IPS-20b (cell line): ENCODE results near the gene SPINK8.
"Not testable (repeated sequence)": the region's sequence is repeated elsewhere in the genome, so short reads cannot be mapped to it uniquely, and the experiment has no call there.

ENCODE experiments used
- H3K27ac ChIP-seq: one replicate; pipeline ENCODE4 v1.5.1; 2013; ENCODE audit warnings: low read length
- H3K27me3 ChIP-seq: 2 replicates; pipeline ENCODE4 v1.6.1; 2013; ENCODE audit warnings: mild to moderate bottlenecking, low read length, inconsistent platforms; ENCODE audit not compliant: insufficient read depth
- H3K36me3 ChIP-seq: 2 replicates; pipeline ENCODE4 v1.6.1; 2013; ENCODE audit warnings: low read depth, mild to moderate bottlenecking, inconsistent platforms, low read length, moderate library complexity; ENCODE audit not compliant: insufficient read depth
- H3K4me1 ChIP-seq: 2 replicates; pipeline ENCODE4 v1.6.1; 2013; ENCODE audit warnings: mild to moderate bottlenecking, control low read depth, inconsistent platforms, low read length, moderate library complexity; ENCODE audit not compliant: insufficient read depth
- H3K4me3 ChIP-seq: 2 replicates; pipeline ENCODE4 v1.5.1; 2013; ENCODE audit warnings: mild to moderate bottlenecking, low read length, inconsistent platforms
- H3K9ac ChIP-seq: 2 replicates; pipeline ENCODE4 v1.6.1; 2013; ENCODE audit warnings: low read depth, mild to moderate bottlenecking, inconsistent platforms, low read length, moderate library complexity
- H3K9me3 ChIP-seq: 2 replicates; pipeline ENCODE4 v1.6.1; 2013; ENCODE audit warnings: mild to moderate bottlenecking, low read depth, low read length, inconsistent platforms; ENCODE audit not compliant: insufficient read depth

SPINK8 gene

DNA sequence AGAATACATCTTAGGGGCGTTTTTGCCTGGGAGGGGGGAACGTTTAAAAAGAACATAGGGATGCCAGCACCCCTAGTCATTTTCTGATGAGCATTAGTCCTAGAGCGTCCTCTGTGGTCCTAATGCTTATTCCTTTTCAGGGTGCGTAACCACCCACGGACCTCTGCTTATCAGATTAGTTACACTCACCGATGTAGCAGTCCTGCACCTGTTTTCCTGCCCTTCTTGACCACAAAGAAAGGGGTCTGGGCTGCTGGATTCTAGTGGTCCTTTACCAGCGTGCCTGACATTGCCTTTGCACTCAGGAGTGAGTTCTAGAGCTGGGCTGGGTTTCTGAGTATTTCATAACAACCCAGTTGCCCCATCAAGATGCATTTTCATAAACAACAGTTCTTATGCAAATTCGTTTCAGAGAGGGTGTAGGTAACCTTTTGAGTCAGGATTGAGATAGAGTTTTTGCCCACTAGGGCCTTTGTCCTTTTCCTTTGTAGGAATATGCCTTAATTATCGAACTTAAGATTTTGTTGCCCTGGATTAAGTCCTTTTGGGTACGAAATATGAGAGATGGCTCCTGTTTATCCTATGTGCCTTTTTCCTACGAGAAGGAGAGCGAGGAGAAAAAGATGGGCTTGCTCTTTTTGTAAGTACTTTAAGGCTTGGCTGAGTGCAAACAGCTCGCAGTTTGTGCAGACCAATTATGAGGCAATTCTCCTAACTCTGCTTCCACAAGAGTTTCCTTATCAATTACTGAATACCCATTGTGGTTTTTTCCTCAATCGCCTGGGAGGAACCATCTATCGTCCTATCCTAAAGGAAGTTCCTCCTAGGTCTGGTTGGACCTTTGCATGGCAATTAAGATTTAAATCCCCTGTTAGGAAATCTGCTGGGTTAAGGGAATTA lies at the start of gene SPINK8:
TSS of gene SPINK8 (minus strand) at position 316 of the 900 bp plus-strand sequence. CDS start 5,320 bp downstream, outside the sequence.
- H3K4me1 ChIP-seq, H3K27me3 ChIP-seq, H3K9ac ChIP-seq, H3K36me3 ChIP-seq, H3K27ac ChIP-seq, H3K4me3 ChIP-seq, H3K9me3 ChIP-seq: not testable (repeated sequence)

DNA sequence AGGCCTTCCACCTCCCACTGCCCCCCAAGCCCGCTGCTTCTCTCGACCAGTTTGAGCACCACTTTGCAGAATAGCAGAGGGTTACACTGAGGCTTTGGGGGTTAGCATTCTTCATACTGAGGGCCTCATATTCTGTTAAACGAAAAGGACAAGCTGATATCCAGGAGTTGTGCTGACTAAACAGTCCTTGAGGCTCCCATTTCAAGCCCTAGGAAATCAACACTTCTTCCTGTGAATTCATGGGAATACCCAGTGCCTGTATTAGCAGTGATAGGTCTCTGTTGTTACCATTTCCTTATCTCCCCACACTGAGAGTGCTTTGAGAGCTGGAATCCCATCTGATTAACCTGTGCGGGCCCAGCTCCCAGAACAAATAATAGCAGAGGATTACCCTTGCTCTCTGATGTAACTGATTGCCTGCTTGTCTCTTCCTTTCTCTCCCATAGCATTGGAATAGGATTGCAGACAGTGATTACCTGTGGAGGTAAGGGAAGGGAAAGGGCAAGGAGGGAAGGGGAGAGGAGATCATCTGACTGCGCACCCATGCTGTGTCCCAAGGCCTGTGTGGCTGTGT lies 39.5 kb upstream of the SPINK8 start:
- Histone ChIP-seq H3K4me3 (no peak overlapping the region), H3K9me3 (no peaks in the 10 kb centered on the region), H3K4me1 (no peaks in the 10 kb centered on the region; the same call in 1 of the 2 replicates), H3K9ac (0 out of 2 replicates have a peak overlapping the region, but pooled peaks have one; percentile 21), H3K36me3 (no peaks in the 10 kb centered on the region), H3K27me3 (no peaks in the 10 kb centered on the region), H3K27ac (no peak overlapping the region)

DNA sequence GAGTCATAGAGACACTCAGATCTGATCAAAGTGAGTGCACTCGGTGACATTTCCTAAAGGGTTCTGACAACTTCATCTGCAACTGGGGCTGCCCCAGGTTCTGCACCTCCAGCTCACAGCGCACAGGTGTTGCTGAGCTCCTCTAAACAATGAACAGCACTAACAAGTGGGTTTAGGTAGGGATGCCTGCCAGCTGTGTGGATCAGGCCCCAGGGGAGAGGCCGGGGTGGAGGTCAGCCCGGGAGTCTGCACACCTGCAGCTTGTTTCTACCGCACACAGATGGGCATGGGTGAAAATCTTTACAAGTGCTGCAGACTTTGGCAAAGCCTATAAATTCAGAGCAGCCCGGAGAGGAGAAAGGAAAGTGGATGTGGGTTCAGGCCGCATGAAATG lies 38.9 kb upstream of the SPINK8 start:
- Histone ChIP-seq H3K27ac (no peak overlapping the region), H3K36me3 (no peaks in the 10 kb centered on the region), H3K4me3 (no peak overlapping the region), H3K9ac (0 out of 2 replicates have a peak overlapping the region, but pooled peaks have one; percentile 21), H3K27me3 (no peaks in the 10 kb centered on the region), H3K4me1 (no peaks in the 10 kb centered on the region; the same call in 1 of the 2 replicates), H3K9me3 (no peaks in the 10 kb centered on the region)

DNA sequence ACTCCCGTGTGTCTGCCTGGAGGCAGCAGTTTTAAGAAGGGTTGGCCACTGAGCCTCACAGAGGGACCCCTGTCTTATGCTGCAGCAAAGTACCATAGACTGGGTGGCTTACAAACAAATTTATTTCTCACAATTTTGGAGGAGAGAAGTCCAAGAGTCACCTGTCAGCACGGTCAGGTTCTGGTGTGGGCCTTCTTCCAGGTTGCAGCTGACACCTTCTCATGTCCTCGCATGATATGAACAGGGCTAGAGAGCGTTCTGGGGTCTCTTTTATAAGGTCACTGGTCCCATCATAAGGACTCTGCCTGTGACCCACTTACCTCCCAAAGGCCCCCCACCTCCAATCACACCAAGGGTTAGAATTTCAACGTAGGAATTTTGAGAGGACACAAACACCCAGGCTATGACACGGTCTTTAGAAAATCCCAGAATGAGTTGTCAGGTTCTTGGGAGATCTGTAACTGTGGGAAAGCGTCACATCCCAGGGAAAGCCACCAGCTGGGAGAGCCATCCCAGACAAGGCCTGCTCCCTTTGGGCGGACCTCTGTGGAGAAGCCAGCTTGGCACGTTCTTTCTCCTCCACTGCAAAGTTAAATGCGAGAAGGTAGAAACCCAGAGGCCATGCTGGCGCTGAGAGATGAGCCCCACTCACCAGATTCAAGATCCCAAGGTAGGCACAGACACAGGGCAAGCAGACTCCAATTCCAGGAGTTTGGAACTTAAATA lies 38.4 kb upstream of the SPINK8 start, which contains the start of gene FBXW12:
TSS of gene FBXW12 (plus strand) at position 569 of the 726 bp plus-strand sequence. CDS start 549 bp downstream, outside the sequence.
- H3K4me1 ChIP-seq, result no peaks in the 10 kb centered on the region; the same call in 1 of the 2 replicates
- no peak within 1 kb of the TSS for H3K27ac ChIP-seq
- H3K4me3 ChIP-seq, result no peak within 1 kb of the TSS
- 0 out of 2 replicates have a peak within 1 kb of the TSS, but pooled peaks have one; percentile 21 for H3K9ac ChIP-seq
- no peaks in the 10 kb centered on the region for H3K9me3 ChIP-seq
- H3K27me3 ChIP-seq, result no peaks in the 10 kb centered on the region
- H3K36me3 ChIP-seq, result no peaks in the 10 kb centered on the region

DNA sequence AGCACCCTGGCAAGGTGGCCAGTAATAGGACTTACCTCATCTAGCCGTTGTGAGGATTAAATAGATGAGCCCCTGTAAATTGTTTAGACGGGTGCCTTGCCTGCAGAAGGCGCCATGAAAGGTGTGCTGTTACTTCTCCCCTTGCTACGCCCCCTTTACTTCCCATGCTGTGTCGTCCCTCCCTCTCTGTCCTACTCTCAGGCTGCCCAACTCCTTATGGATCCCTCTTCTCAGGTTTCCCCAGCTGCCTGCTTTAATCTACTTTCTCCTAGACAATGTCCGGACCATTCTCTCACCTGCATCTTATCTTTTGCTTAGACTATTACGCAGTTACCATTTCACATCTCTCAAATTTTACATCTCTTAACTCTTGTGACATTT lies 36.9 kb upstream of the SPINK8 start:
- Histone ChIP-seq H3K27ac (no peak overlapping the region), H3K36me3 (no peaks in the 10 kb centered on the region), H3K9ac (no peak overlapping the region), H3K4me1 (no peaks in the 10 kb centered on the region; the same call in 1 of the 2 replicates), H3K4me3 (no peak overlapping the region), H3K27me3 (no peaks in the 10 kb centered on the region), H3K9me3 (no peaks in the 10 kb centered on the region)

DNA sequence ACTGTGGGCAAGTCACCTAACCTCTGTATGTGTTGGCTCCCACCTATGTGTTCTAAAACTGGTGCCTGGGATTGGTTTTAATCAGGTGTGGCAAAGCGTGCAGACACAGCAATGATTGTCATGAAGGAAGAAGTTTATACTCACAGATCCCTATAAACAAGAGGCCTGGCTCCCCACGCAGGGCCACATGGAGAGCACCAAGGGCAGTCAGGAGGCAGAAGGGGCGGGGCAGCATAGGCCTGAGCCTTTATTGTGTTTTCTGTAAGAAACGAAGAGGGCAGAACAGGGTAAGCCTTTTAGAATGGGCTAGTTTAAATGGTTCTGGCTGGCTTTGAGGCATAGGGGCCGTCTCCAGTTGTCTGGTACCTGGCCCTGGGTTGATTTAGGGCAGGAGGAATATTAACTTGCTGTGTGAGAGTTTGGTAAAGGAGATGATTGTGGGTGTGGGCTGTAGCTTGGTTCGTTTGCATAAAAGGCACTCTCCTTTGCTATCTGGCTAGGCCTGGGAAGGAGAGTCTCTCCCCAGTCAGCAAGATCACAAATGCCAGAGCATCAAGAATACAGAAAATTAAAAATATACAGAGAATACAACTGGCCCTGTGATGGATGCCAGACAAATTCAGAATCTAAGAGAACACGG lies 36.4 kb upstream of the SPINK8 start:
- H3K36me3 ChIP-seq, result no peaks in the 10 kb centered on the region
- H3K27me3 ChIP-seq, result no peaks in the 10 kb centered on the region
- H3K27ac ChIP-seq, result no peak overlapping the region
- H3K4me1 ChIP-seq, result no peaks in the 10 kb centered on the region; the same call in 1 of the 2 replicates
- no peak overlapping the region for H3K9ac ChIP-seq
- H3K9me3 ChIP-seq, result no peaks in the 10 kb centered on the region
- no peak overlapping the region for H3K4me3 ChIP-seq

DNA sequence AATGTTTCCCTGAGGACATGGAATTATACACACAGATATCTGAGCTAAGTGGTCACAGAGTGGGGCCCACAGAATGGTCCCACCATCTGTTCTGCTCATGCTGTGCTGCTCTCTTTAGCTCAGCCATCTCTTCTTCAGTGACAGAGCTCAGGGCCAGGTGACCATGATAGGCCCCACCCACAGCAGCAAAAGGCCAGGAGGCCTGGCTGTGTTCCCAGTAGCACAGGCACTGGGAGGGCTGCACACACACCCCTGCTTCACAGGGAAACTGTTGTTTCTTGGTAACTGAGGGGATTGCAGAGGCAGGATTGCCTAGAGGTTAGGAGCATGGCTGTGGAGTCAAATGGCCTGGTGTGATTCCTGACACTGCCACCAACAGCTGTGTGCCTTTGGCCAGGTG lies 33.7 kb upstream of the SPINK8 start:
- H3K9me3 ChIP-seq, result peaks cover 8% of the 10 kb centered on the region
- H3K27me3 ChIP-seq, result no peaks in the 10 kb centered on the region
- no peaks in the 10 kb centered on the region for H3K36me3 ChIP-seq
- no peak overlapping the region for H3K27ac ChIP-seq
- no peaks in the 10 kb centered on the region; the same call in 1 of the 2 replicates for H3K4me1 ChIP-seq
- no peak overlapping the region for H3K9ac ChIP-seq
- H3K4me3 ChIP-seq, result no peak overlapping the region

DNA sequence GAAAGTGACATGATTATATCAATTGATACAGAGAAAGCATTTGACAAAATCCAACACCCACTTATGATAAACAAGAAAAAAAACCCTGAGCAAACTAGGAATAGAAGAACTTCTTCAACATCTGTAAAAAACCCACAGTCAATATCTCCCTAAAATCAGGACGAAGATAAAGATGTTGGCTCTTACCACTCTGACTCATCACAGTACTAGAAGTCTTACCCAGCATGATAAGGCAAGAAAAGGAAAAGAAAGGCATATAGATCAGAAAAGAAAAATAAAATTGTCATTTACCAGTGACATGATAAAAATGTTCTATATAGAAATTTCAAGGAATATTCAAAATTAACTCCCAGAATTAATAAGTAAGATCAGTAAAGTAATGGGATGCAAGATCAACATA lies 31.4 kb upstream of the SPINK8 start:
- no peak overlapping the region for H3K27ac ChIP-seq
- no peaks in the 10 kb centered on the region for H3K4me1 ChIP-seq
- H3K27me3 ChIP-seq, result no peaks in the 10 kb centered on the region
- H3K4me3 ChIP-seq, result no peak overlapping the region
- H3K9me3 ChIP-seq, result peaks cover 11% of the 10 kb centered on the region
- no peak overlapping the region for H3K9ac ChIP-seq
- no peaks in the 10 kb centered on the region for H3K36me3 ChIP-seq

DNA sequence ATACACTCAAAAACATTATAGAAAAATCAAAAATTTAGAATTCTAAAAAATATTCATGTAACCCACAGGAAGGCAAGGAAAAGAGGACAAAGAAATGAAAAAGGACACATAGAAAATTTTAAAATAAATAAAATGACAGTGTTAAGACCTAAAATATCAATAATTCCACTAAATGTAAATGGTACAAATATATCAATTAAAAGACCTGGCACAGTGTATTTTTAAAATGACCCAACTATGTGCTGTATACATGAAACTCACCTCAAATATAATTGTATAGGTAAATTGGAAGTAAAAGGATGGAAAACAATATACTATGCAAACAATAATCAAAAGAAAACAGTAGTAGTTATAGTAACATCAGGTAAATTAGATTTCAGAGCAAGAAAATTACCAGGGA lies 28.5 kb upstream of the SPINK8 start:
- H3K27ac ChIP-seq, result no peak overlapping the region
- no peaks in the 10 kb centered on the region for H3K4me1 ChIP-seq
- no peaks in the 10 kb centered on the region for H3K27me3 ChIP-seq
- no peak overlapping the region for H3K4me3 ChIP-seq
- no peak overlapping the region for H3K9ac ChIP-seq
- H3K9me3 ChIP-seq, result peaks cover 11% of the 10 kb centered on the region
- no peaks in the 10 kb centered on the region for H3K36me3 ChIP-seq

DNA sequence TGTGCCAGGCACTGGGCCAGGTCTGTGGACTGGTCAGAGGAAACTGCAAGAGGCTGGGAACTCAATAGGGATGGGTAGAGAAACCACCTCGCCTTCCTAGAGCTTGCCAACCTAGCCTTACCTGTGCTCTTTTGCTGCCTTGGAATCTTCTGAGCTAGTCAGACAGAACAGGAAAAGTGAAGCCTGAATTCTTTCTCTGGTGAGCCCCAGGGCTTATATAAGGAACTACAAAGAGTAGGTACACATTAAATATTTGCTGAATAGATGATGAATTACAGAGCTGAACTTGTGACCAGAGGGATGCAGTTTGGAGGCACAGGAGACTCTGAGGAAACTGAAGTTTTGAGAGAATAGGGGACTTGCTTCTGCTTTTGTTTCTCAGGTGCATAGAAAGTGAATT lies 23.0 kb upstream of the SPINK8 start:
- H3K4me1 ChIP-seq, result no peaks in the 10 kb centered on the region
- no peak overlapping the region for H3K27ac ChIP-seq
- no peaks in the 10 kb centered on the region; the same call in 1 of the 2 replicates for H3K27me3 ChIP-seq
- H3K4me3 ChIP-seq, result no peak overlapping the region
- no peak overlapping the region for H3K9ac ChIP-seq
- H3K9me3 ChIP-seq, result no peaks in the 10 kb centered on the region; the same call in 1 of the 2 replicates
- no peaks in the 10 kb centered on the region for H3K36me3 ChIP-seq

DNA sequence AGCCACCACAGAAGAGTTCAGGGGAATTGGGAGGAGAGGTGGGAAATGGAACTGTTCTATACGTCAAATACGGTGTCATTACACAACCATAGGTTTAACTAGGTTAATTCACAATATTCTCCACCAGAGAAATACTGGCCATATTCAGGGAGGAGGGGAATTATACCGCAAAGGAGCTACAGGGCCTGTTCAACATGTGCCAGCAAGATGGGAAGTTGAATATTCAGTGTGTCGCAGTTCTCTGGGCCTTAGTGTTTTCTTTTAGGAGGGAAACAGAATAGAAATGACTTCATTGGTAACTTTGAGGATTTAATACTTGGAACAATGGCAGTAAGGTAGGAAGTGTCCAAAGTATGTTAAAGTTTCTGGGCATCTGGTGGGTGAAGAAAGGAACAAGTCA lies 20.5 kb upstream of the SPINK8 start:
- H3K4me3 ChIP-seq, result no peak overlapping the region
- no peak overlapping the region for H3K27ac ChIP-seq
- no peaks in the 10 kb centered on the region; the same call in 1 of the 2 replicates for H3K9me3 ChIP-seq
- H3K36me3 ChIP-seq, result no peaks in the 10 kb centered on the region
- H3K9ac ChIP-seq, result no peak overlapping the region
- H3K4me1 ChIP-seq, result no peaks in the 10 kb centered on the region
- no peaks in the 10 kb centered on the region; the same call in 1 of the 2 replicates for H3K27me3 ChIP-seq
